GM12878 (cell line): ENCODE data around the gene CD209. TPM values are rescaled to one million over a fixed set of nuclear protein-coding genes. Genes with fewer than 3 reads are reported as not detected.

Experiments used
- ATAC-seq: fragments of 200-7000 bp; cut with Tn5 transposase; 3 replicates; pipeline ENCODE4 v1.9.1; 2020; ENCODE audit warnings: mild to moderate bottlenecking, moderate library complexity
- BruUV-seq: library from RNA; stranded (reverse); fragments of 400-500 nt; replicated peaks from 2 replicates; lab custom pipeline; 2021; lab: Mats Ljungman, UMichigan
- CTCF ChIA-PET: fragments of 300-600 bp; sonication (Branson Sonifier 250); formaldehyde crosslinking; extraction: SDS; loops from one replicate; lab custom pipeline; 2021; ENCODE audit warnings: inconsistent platforms; lab: Yijun Ruan, JAX
- POLR2A ChIA-PET: fragments of 350-600 bp; formaldehyde crosslinking; extraction: SDS; loops from one replicate; lab custom pipeline; 2021; ENCODE audit warnings: inconsistent platforms; lab: Charles Lee
- RAD21 ChIA-PET: fragments of 300-600 bp; sonication (Branson Sonifier 250); formaldehyde crosslinking; loops from one replicate; lab custom pipeline; 2023; ENCODE audit warnings: antibody characterized with exemption; ENCODE audit not compliant: unreplicated experiment; lab: Charles Lee
- SMC1A ChIA-PET: fragments of 300-600 bp; sonication (Branson Sonifier 250); formaldehyde crosslinking; loops from one replicate; lab custom pipeline; 2023; ENCODE audit not compliant: unreplicated experiment, uncharacterized antibody; lab: Charles Lee
- DNase-seq: peaks from one replicate; pipeline ENCODE4 v3.0.0-alpha.2; 2011; ENCODE audit warnings: low read depth, low spot score
- FAIRE-seq: peaks from 3 replicates; lab custom pipeline; 2011; peaks lifted over from hg19 to GRCh38; lab: Jason Lieb, UNC
- H2AFZ ChIP-seq: 2 replicates; pipeline ENCODE4 v1.6.0; 2011; ENCODE audit warnings: low read depth, low read length, control low read depth; ENCODE audit not compliant: control insufficient read depth
- H3K27ac ChIP-seq: 2 replicates; pipeline ENCODE4 v1.5.1; 2011; ENCODE audit warnings: control low read depth; ENCODE audit not compliant: control insufficient read depth, insufficient read depth
- H3K27me3 ChIP-seq, 2 experiments: replicated peaks in 1 of 2; 2 replicates each; pipeline versions ENCODE4 v1.6.0 to v1.6.1; 2011; ENCODE audit warnings: low read length in 1 of 2; ENCODE audit not compliant: control insufficient read depth in 2 of 2, insufficient read depth in 2 of 2
- H3K36me3 ChIP-seq, 2 experiments: 2 replicates each; pipeline ENCODE4 v1.5.1; 2011; ENCODE audit warnings: low read length in 1 of 2; ENCODE audit not compliant: control insufficient read depth in 2 of 2, insufficient read depth in 2 of 2
- H3K4me1 ChIP-seq: 2 replicates; pipeline ENCODE4 v1.6.1; 2011; ENCODE audit warnings: mild to moderate bottlenecking, low read length, moderate library complexity, mixed read lengths; ENCODE audit not compliant: control insufficient read depth, insufficient read depth
- H3K4me2 ChIP-seq: 2 replicates; pipeline ENCODE4 v1.6.0; 2011; ENCODE audit warnings: control low read depth; ENCODE audit not compliant: control insufficient read depth, insufficient read depth
- H3K4me3 ChIP-seq: fragments of 200-600 bp; sonication (generic); 2 replicates; pipeline ENCODE4 v1.5.1; 2016
- H3K79me2 ChIP-seq: 2 replicates; pipeline ENCODE4 v1.6.0; 2011; ENCODE audit warnings: low read length; ENCODE audit not compliant: control insufficient read depth, insufficient read depth
- H3K9ac ChIP-seq: 2 replicates; pipeline ENCODE4 v1.8.0; 2011; ENCODE audit warnings: low read length, control low read depth, mixed read lengths; ENCODE audit not compliant: control insufficient read depth, insufficient read depth
- H3K9me3 ChIP-seq: replicated peaks from 3 replicates; pipeline ENCODE4 v1.5.1; 2011; ENCODE audit warnings: mild to moderate bottlenecking, low read length; ENCODE audit not compliant: control insufficient read depth, insufficient read depth
- H4K20me1 ChIP-seq: 2 replicates; pipeline ENCODE4 v1.6.0; 2011; ENCODE audit not compliant: control insufficient read depth, insufficient read depth
- CEBPZ ChIP-seq: fragments of 150-350 bp; IDR thresholded peaks from 2 replicates; pipeline ENCODE4 v1.6.1; 2016; ENCODE audit warnings: low read depth, low read length
- EGR1 ChIP-seq, 2 experiments: IDR thresholded peaks; 1 replicate in 1 of 2; 2 replicates in 1 of 2; pipeline ENCODE4 v1.6.1; 2011 to 2012; ENCODE audit warnings: low read depth in 2 of 2, low read length in 2 of 2, borderline replicate concordance in 1 of 2, mild to moderate bottlenecking in 1 of 2, moderate library complexity in 1 of 2
- MLLT1 ChIP-seq: fragments of 450-650 bp; IDR thresholded peaks from 2 replicates; pipeline ENCODE4 v1.6.1; 2016; ENCODE audit warnings: mild to moderate bottlenecking
- NFXL1 ChIP-seq: fragments of 450-650 bp; IDR thresholded peaks from 2 replicates; pipeline ENCODE4 v1.6.1; 2017; ENCODE audit warnings: antibody characterized with exemption, mild to moderate bottlenecking, borderline replicate concordance
- NR2C1 ChIP-seq: fragments of 450-650 bp; IDR thresholded peaks from 2 replicates; pipeline ENCODE4 v1.6.1; 2017; ENCODE audit warnings: antibody characterized with exemption, mild to moderate bottlenecking, moderate library complexity
- POU2F2 ChIP-seq: IDR thresholded peaks from 3 replicates; pipeline ENCODE4 v1.6.1; 2011; ENCODE audit warnings: low read depth, mild to moderate bottlenecking, low read length, borderline replicate concordance
- SKIL ChIP-seq: fragments of 450-650 bp; IDR thresholded peaks from 2 replicates; pipeline ENCODE4 v1.6.1; 2017; ENCODE audit warnings: mild to moderate bottlenecking, low read depth, inconsistent platforms; ENCODE audit not compliant: poor library complexity, severe bottlenecking
- SMAD1 ChIP-seq: fragments of 450-650 bp; IDR thresholded peaks from 2 replicates; pipeline ENCODE4 v1.6.1; 2018; ENCODE audit warnings: mild to moderate bottlenecking, low read depth; ENCODE audit not compliant: partially characterized antibody
- SMC3 ChIP-seq: IDR thresholded peaks from 2 replicates; pipeline ENCODE4 v1.6.1; 2011; ENCODE audit warnings: low read length, improper control_type of control experiment, borderline replicate concordance
- SUPT20H ChIP-seq: IDR thresholded peaks from 2 replicates; pipeline ENCODE4 v1.6.1; 2011; ENCODE audit warnings: low read depth, mild to moderate bottlenecking, low read length, moderate library complexity, borderline replicate concordance; ENCODE audit not compliant: control insufficient read depth
- SUZ12 ChIP-seq: fragments of 200-600 bp; sonication (generic); IDR thresholded peaks from one replicate; pipeline ENCODE4 v1.6.1; 2018; ENCODE audit warnings: antibody characterized with exemption, mild to moderate bottlenecking; ENCODE audit not compliant: unreplicated experiment
- TCF7 ChIP-seq: IDR thresholded peaks from 2 replicates; pipeline ENCODE4 v1.6.1; 2014; ENCODE audit warnings: antibody characterized with exemption, borderline replicate concordance
- WGBS: methylation state at CpG from one replicate; pipeline ENCODE4 v1.1.6; 2016; ENCODE audit warnings: low lambda C conversion rate; ENCODE audit not compliant: insufficient replicate concordance, insufficient coverage; ENCODE audit errors: missing lambda C conversion rate; 5-methylcytosine and 5-hydroxymethylcytosine counted together
- in situ Hi-C: fragments of 300-500 bp; cut with MboI; formaldehyde crosslinking; loops from 9 replicates; pipeline ENCODE4 v1.14.3; 2018; ENCODE audit warnings: mixed read lengths
- intact Hi-C: fragments of 100-400 bp; cut with micrococcal nuclease; formaldehyde crosslinking; loops from one replicate; pipeline ENCODE4 v1.14.2; 2022; ENCODE audit not compliant: unreplicated experiment
- polyA plus RNA-seq, 11 experiments: library from polyadenylated mRNA; depleted of rRNA in 4 of 11; unstranded in 6 of 11; stranded (reverse) in 5 of 11; fragments of >200 nt; fragmentation: Nextera tagmentation in 4 of 11; fragmentation: Illumina TruSeq in 1 of 11; extraction: Ambion mirVana in 4 of 11; extraction: Trizol in 1 of 11; gene quantifications; 1 replicate in 1 of 11; 2 replicates in 10 of 11; pipeline versions ENCODE4 v1.2.1 to v1.2.3, GENCODE V29; 2011 to 2016; ENCODE audit warnings: inconsistent platforms in 2 of 11, missing spikeins in 2 of 11, low read depth in 1 of 11
- total RNA-seq, 4 experiments: library from RNA; depleted of rRNA in 3 of 4; stranded (reverse); fragments of >200 nt in 3 of 4; fragmentation: Illumina TruSeq in 1 of 4; extraction: Trizol in 1 of 4; gene quantifications; 2 replicates each; pipeline versions ENCODE4 v1.2.1 to v1.2.3, GENCODE V29; 2013 to 2021

CD209 gene
- total and polyA plus RNA-seq, 10 of the 15 experiments (the other 5 are each of a cell fraction or from before 2014, with no cell fraction given) = 0.04 to 0.21 (median 0.10) TPM; not detected in 3

- TF ChIP-seq CEBPZ (no peak), EGR1 (IDR thresholded peaks at IDR 0.05; ENCODE audit: borderline replicate concordance in 1 of 2, low read depth in 2 of 2, low read length in 2 of 2) (no peak), SMAD1 (no peak), POU2F2 (no peak), NR2C1 (no peak), SMC3 (no peak), MLLT1 (no peak)
Observed at GRCh38 chr19:7769171-7769570, 21.8 kb upstream of the CD209 start (continued).

- BruUV-seq = no TSS peak
- CTCF ChIA-PET = interaction anchor here (1.0 to 1.5 kb wide), 2 partner anchors 34 to 87 kb away, joined by 3 read pairs; partner anchors contain the start of gene TRAPPC5
Observed at GRCh38 chr19:7767487-7767886, 20.2 kb upstream of the CD209 start.

More at GRCh38 chr19:7767487-7767886, 20.2 kb upstream of the CD209 start:
- SMC1A ChIA-PET = interaction anchor here (0.6 to 1.2 kb wide), 3 partner anchors 38 to 415 kb away, joined by 3 to 6 read pairs (median 4); no protein-coding TSS in a partner anchor
- Histone ChIP-seq H3K4me2 (no peak overlapping the region), H3K27ac (no peak overlapping the region), H4K20me1 (no peaks in the 10 kb centered on the region), H3K4me3 (no peak overlapping the region)
- FAIRE-seq (no peak), DNase-seq (no peak), ATAC-seq (no peak)
- POLR2A ChIA-PET = interaction anchor here (1.0 kb wide), 1 partner anchor 43 kb away, joined by 3 read pairs; no protein-coding TSS in a partner anchor
- TF ChIP-seq SKIL (no peak), TCF7 (no peak), NFXL1 (no peak), SUPT20H (no peak), SUZ12 (no peak)
- TF ChIP-seq, all 136 proteins: peak for 0
- H2AFZ ChIP-seq = no peak overlapping the region
- RAD21 ChIA-PET = no interaction called here
- intact Hi-C loops = no loop called here
- no peaks in the 10 kb centered on the region for H3K36me3 ChIP-seq
- peaks cover 6% of the 10 kb centered on the region for H3K4me1 ChIP-seq
- H3K9ac ChIP-seq = no peak overlapping the region
- no peaks in the 10 kb centered on the region; the same call in 2 of the 3 replicates for H3K9me3 ChIP-seq
- no peaks in the 10 kb centered on the region; a peak in 1 of 4 replicates for H3K27me3 ChIP-seq
- 6% methylated on average over 4 of the region's 4 CpGs for WGBS
- in situ Hi-C loops = no loop called here
- H3K79me2 ChIP-seq = no peaks in the 10 kb centered on the region
